Stromal cell of bone marrow (primary cell): ENCODE data around the gene COL9A3.

Source experiments
- DNase-seq: peaks from one replicate; pipeline ENCODE4 v3.0.0-alpha.2; 2012; ENCODE audit warnings: low read depth

The COL9A3 gene

DNA sequence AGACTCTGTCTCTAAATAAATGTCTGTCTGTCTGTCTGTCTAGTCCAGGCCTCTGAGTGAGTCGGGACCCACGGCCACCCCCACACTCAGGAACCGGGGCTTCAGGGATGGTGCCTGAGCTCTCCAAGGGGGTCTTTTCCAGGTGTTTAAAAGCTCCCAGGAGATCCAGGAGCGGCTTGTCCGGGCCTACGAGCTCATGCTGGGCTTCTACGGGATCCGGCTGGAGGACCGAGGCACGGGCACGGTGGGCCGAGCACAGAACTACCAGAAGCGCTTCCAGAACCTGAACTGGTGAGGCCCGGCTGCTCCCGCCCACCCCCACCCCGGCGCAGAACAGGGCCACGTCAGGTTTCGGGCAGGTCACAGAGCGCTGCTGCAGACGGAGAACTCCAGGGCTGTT is 5.5 kb upstream of the COL9A3 start:
- no peak for DNase-seq

GRCh38 chr20:62811720-62812119 is 5.1 kb upstream of the COL9A3 start:
- no peak for DNase-seq

- DNase-seq, result no peak
Observed at GRCh38 chr20:62812181-62812906, 4.5 kb upstream of the COL9A3 start.

- no peak for DNase-seq
Observed at GRCh38 chr20:62812907-62813200, 4.0 kb upstream of the COL9A3 start.

GRCh38 chr20:62813588-62813987 is 3.3 kb upstream of the COL9A3 start:
- DNase-seq, result no peak

DNA sequence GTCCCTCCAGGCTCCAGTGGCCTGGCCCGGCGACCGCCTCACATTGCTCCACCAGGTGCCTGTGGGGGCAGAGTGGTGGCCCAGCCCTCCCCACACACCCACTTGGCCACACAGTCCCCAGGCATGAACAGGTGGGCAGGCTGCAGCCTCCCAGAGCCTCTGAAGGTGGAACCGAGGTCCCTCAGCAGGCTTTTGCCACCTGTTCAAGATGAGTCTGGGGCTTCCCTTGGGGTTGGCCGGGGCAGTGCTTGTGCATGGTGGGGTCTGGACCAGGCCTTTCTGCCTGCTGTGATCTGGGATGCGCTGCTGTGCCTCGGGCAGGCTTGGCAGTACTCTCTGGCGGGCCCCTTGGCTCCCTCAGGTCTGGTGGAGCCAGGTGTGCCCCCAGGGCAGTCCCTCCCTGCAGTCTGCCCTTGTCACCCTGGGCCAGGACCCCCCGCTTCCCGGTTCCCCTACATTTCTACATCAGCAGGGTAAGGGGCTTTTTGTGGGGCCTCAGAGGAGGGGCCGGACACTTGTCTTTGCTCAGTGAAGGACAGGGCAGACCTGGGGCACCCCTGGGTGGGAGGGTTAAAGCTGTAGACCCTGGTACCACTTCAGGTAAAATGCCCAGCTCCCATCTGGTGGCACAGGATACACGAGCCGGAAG is 2.7 kb upstream of the COL9A3 start:
- DNase-seq, result no peak

- DNase-seq, result no peak
Observed at GRCh38 chr20:62814709-62815065, 2.2 kb upstream of the COL9A3 start.

- no peak for DNase-seq
Observed at GRCh38 chr20:62815066-62815991, 1.5 kb upstream of the COL9A3 start.

- no peak for DNase-seq
Observed at GRCh38 chr20:62816031-62816883, 593 bp upstream of the COL9A3 start.

GRCh38 chr20:62817975-62818591 is 1.2 kb downstream of the COL9A3 start:
- no peak for DNase-seq

DNA sequence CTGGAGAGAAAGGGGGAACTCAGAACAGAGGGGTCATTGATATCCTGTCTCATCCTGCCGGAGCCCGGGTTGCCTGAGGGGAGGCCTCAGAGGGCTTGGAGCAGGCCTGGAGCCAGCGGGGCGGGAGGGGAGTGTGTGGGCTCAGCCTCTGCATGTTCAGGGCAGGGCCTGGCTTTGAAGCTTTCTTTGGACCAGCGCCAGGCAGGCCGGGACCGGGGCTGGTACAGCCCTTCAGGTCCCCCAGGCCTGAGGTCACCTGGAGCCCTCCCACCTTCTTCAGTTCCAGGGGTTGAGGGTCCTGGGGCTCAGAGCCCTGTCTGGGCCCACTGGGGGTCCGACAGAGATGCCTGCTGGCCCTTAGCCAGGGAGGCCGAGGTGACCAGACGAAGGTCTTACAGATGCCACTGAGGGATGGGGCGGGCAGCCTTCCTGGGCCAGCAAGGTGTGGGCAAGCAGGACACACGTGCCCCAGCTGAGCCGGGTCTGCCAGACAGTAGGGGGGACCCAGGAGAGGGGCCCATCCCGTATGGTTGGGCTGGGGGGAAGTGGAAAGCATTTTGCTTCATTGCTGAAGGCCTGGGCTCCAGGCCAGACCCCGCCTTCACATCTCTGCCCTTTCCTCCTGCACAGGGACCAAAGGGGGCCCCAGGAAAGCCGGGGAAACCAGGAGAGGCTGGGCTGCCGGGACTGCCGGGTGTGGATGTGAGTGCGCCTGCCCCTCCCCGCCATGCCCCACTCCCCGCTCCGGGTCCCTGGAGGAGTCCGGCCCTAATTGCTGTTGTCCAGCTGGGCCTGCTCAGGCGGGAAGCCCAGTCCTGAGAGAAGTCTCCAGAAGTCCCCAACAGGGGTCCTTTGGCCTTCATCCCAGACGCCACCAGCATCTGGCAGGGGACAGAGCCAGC is 2.0 kb downstream of the COL9A3 start:
- no peak for DNase-seq

GRCh38 chr20:62819494-62820174 is 2.8 kb downstream of the COL9A3 start:
- DNase-seq, result no peak

- DNase-seq, result no peak
Observed at GRCh38 chr20:62820208-62820961, 3.5 kb downstream of the COL9A3 start.

GRCh38 chr20:62820962-62821725 is 4.3 kb downstream of the COL9A3 start:
- DNase-seq, result no peak

GRCh38 chr20:62821726-62822210 is 4.9 kb downstream of the COL9A3 start:
- no peak for DNase-seq

DNA sequence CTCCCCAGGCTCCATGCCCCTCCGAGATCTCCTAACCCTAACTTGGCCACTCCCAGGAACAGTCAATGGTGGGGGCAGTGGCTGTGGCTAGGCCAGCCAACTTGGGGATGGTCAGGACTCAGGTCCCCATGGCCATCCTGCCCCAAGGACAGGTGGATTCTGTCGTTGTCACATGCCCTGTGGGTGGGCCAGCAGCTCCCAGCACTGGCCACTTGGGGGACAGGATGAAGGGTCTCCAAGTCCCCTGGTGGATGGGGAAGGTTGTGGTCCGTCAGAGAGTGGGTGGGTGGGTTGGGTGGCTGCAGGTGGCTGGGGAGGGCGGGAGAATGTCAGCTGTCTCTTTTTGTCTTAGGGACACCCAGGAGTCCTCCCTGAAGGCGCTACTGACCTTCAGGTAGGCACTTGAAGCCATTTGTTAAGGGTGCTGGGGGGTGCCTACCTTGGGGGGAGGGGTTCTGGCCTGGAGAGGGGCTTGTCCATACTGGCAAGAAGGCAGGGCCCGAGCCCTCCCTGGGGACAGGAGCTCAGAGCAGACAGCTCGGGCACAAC is 5.5 kb downstream of the COL9A3 start:
- DNase-seq, result no peak

- no peak for DNase-seq
Observed at GRCh38 chr20:62822788-62823651, 6.2 kb downstream of the COL9A3 start.
